Mesenchymal stem cell (in vitro differentiated cells and primary cell): Measurements from ENCODE around the gene AK9.

ENCODE experiments used
- DNase-seq: peaks from one replicate; pipeline ENCODE4 v3.0.0-alpha.2; 2013
- H2AFZ ChIP-seq: one replicate; pipeline ENCODE4 v1.6.1; 2013; ENCODE audit warnings: low read depth, mild to moderate bottlenecking, control low read depth, inconsistent platforms, low read length, moderate library complexity
- H2AK5ac ChIP-seq: 2 replicates; pipeline ENCODE4 v1.6.1; 2013; ENCODE audit warnings: low read length, moderate library complexity, mild to moderate bottlenecking, inconsistent platforms; ENCODE audit not compliant: severe bottlenecking
- H2BK120ac ChIP-seq: one replicate; pipeline ENCODE4 v1.6.1; 2013; ENCODE audit warnings: low read depth, mild to moderate bottlenecking, inconsistent platforms, low read length, moderate library complexity
- H2BK12ac ChIP-seq, 2 experiments: one replicate each; pipeline ENCODE4 v1.6.1; 2013; ENCODE audit warnings: inconsistent platforms in 2 of 2, low read length in 2 of 2, mild to moderate bottlenecking in 2 of 2, moderate library complexity in 2 of 2, control low read depth in 1 of 2
- H2BK15ac ChIP-seq: one replicate; pipeline ENCODE4 v1.6.1; 2013; ENCODE audit warnings: mild to moderate bottlenecking, low read depth, inconsistent platforms; ENCODE audit not compliant: poor library complexity, severe bottlenecking
- H2BK5ac ChIP-seq: 2 replicates; pipeline ENCODE4 v1.6.1; 2013; ENCODE audit warnings: low read depth, mild to moderate bottlenecking, low read length, control low read depth, inconsistent platforms; ENCODE audit not compliant: poor library complexity, severe bottlenecking
- H3K14ac ChIP-seq, 2 experiments: one replicate each; pipeline ENCODE4 v1.6.1; 2013; ENCODE audit warnings: inconsistent platforms in 2 of 2, low read length in 2 of 2, control low read depth in 1 of 2, mild to moderate bottlenecking in 1 of 2, moderate library complexity in 1 of 2
- H3K18ac ChIP-seq, 2 experiments: one replicate each; pipeline ENCODE4 v1.6.1; 2013; ENCODE audit warnings: inconsistent platforms in 2 of 2, low read length in 2 of 2, control low read depth in 1 of 2, low read depth in 1 of 2, mild to moderate bottlenecking in 1 of 2
- H3K23ac ChIP-seq, 2 experiments: one replicate each; pipeline ENCODE4 v1.6.1; 2013; ENCODE audit warnings: inconsistent platforms in 2 of 2, low read length in 2 of 2, mild to moderate bottlenecking in 2 of 2, moderate library complexity in 2 of 2, control low read depth in 1 of 2
- H3K27ac ChIP-seq: 2 replicates; pipeline ENCODE4 v1.5.1; 2013; ENCODE audit warnings: mild to moderate bottlenecking, moderate library complexity, low read length, control low read depth, inconsistent platforms; ENCODE audit not compliant: poor library complexity, severe bottlenecking
- H3K27me3 ChIP-seq, 2 experiments: 2 replicates each; pipeline versions ENCODE4 v1.6.1 to v1.7.0; 2013; ENCODE audit warnings: low read length in 2 of 2, mild to moderate bottlenecking in 2 of 2, moderate library complexity in 2 of 2, control low read depth in 1 of 2, inconsistent platforms in 1 of 2; ENCODE audit not compliant: control insufficient read depth in 1 of 2, insufficient read depth in 1 of 2
- H3K36me3 ChIP-seq, 2 experiments: 2 replicates each; pipeline versions ENCODE4 v1.6.1 to v1.7.0; 2013; ENCODE audit warnings: low read length in 2 of 2, control low read depth in 1 of 2, inconsistent platforms in 1 of 2, low read depth in 1 of 2, mild to moderate bottlenecking in 1 of 2; ENCODE audit not compliant: insufficient read depth in 2 of 2, control insufficient read depth in 1 of 2
- H3K4ac ChIP-seq, 2 experiments: one replicate each; pipeline ENCODE4 v1.6.1; 2013; ENCODE audit warnings: inconsistent platforms in 2 of 2, low read length in 2 of 2, mild to moderate bottlenecking in 2 of 2, moderate library complexity in 2 of 2, control low read depth in 1 of 2, low read depth in 1 of 2
- H3K4me1 ChIP-seq: 2 replicates; pipeline ENCODE4 v1.6.1; 2013; ENCODE audit warnings: low read depth, low read length, control low read depth; ENCODE audit not compliant: control insufficient read depth, insufficient read depth
- H3K4me2 ChIP-seq: 2 replicates; pipeline ENCODE4 v1.6.1; 2013; ENCODE audit warnings: low read length, mild to moderate bottlenecking, inconsistent platforms; ENCODE audit not compliant: poor library complexity, severe bottlenecking
- H3K4me3 ChIP-seq, 2 experiments: 2 replicates each; pipeline versions ENCODE4 v1.5.1 to v1.7.0; 2013; ENCODE audit warnings: low read length in 2 of 2, mild to moderate bottlenecking in 2 of 2, control low read depth in 1 of 2, low read depth in 1 of 2; ENCODE audit not compliant: insufficient read depth in 1 of 2
- H3K79me1 ChIP-seq: replicated peaks from 2 replicates; pipeline ENCODE4 v1.6.1; 2013; ENCODE audit warnings: mild to moderate bottlenecking, control low read depth, low read length, inconsistent platforms; ENCODE audit not compliant: poor library complexity, severe bottlenecking
- H3K9ac ChIP-seq: 2 replicates; pipeline ENCODE4 v1.7.0; 2013; ENCODE audit warnings: mild to moderate bottlenecking, low read length, moderate library complexity
- H3K9me3 ChIP-seq: 2 replicates; pipeline ENCODE4 v1.7.0; 2013; ENCODE audit warnings: mild to moderate bottlenecking, low read length; ENCODE audit not compliant: control insufficient read depth
- H4K8ac ChIP-seq: one replicate; pipeline ENCODE4 v1.6.1; 2013; ENCODE audit warnings: inconsistent platforms, mild to moderate bottlenecking, low read length, moderate library complexity
- H4K91ac ChIP-seq: one replicate; pipeline ENCODE4 v1.6.1; 2013; ENCODE audit warnings: mild to moderate bottlenecking, low read length, inconsistent platforms
- WGBS: methylation state at CpG from one replicate; pipeline ENCODE4 v1.1.7; 2013; ENCODE audit warnings: mixed read lengths; 5-methylcytosine and 5-hydroxymethylcytosine counted together

The AK9 gene

GRCh38 chr6:109458774-109459531 is 232.0 kb downstream of the AK9 start:
- DNase-seq = no peak
- Histone ChIP-seq H2BK120ac (no peak overlapping the region), H2BK15ac (no peak overlapping the region), H2BK5ac (no peak overlapping the region), H3K4me2 (no peak overlapping the region), H3K36me3 (peaks cover 4 to 31% of the 10 kb centered on the region in 2 experiments), H3K23ac (peak overlapping the region in 1 of 2 experiments; percentile 56), H2BK12ac (no peak overlapping the region), H3K4ac (no peak overlapping the region), H4K91ac (peak overlapping the region; percentile 8), H3K4me3 (no peak overlapping the region), H3K79me1 (peaks cover 15% of the 10 kb centered on the region), H3K4me1 (peaks cover 16% of the 10 kb centered on the region), H2AFZ (no peak overlapping the region), H3K14ac (no peak overlapping the region), H3K18ac (no peak overlapping the region), H3K27me3 (no peaks in the 10 kb centered on the region), H3K27ac (no peak overlapping the region), H3K9me3 (no peaks in the 10 kb centered on the region), H2AK5ac (peak overlapping the region; percentile 67), H4K8ac (no peak overlapping the region), H3K9ac (no peak overlapping the region)
- WGBS = 96% methylated on average over 4 of the region's 5 CpGs

GRCh38 chr6:109457562-109457996 is 233.4 kb downstream of the AK9 start:
- Histone ChIP-seq H3K9ac (peak overlapping the region; percentile 86), H3K18ac (no peak overlapping the region), H4K8ac (no peak overlapping the region), H3K9me3 (no peaks in the 10 kb centered on the region), H2BK15ac (no peak overlapping the region), H3K4ac (no peak overlapping the region), H3K23ac (no peak overlapping the region), H2AFZ (no peak overlapping the region), H3K27ac (no peak overlapping the region), H3K4me1 (peaks cover 20% of the 10 kb centered on the region), H3K36me3 (peaks cover 15 to 29% of the 10 kb centered on the region in 2 experiments), H2BK12ac (no peak overlapping the region), H2AK5ac (no peak overlapping the region), H3K4me3 (peak overlapping the region in 1 of 2 experiments; percentile 95), H4K91ac (no peak overlapping the region), H3K14ac (no peak overlapping the region), H3K4me2 (no peak overlapping the region), H2BK120ac (no peak overlapping the region), H3K79me1 (peaks cover 23% of the 10 kb centered on the region), H2BK5ac (no peak overlapping the region), H3K27me3 (no peaks in the 10 kb centered on the region)
- WGBS = 91% methylated on average over 6 of the region's 6 CpGs
- DNase-seq = no peak

GRCh38 chr6:109456710-109457561 is 234.1 kb downstream of the AK9 start:
- Histone ChIP-seq H2BK5ac (no peak overlapping the region), H2AK5ac (no peak overlapping the region), H3K14ac (no peak overlapping the region), H2BK120ac (no peak overlapping the region), H3K4me3 (peak overlapping the region in 1 of 2 experiments; percentile 95), H3K9ac (peak overlapping the region; percentile 86), H3K9me3 (no peaks in the 10 kb centered on the region), H2AFZ (no peak overlapping the region), H3K27ac (no peak overlapping the region), H3K79me1 (peaks cover 24% of the 10 kb centered on the region), H3K4me1 (peaks cover 20% of the 10 kb centered on the region), H2BK12ac (no peak overlapping the region), H3K4ac (no peak overlapping the region), H3K18ac (no peak overlapping the region), H4K8ac (no peak overlapping the region), H3K36me3 (peaks cover 21 to 29% of the 10 kb centered on the region in 2 experiments), H3K4me2 (peak overlapping the region; percentile 98), H3K23ac (no peak overlapping the region), H4K91ac (no peak overlapping the region), H2BK15ac (no peak overlapping the region), H3K27me3 (no peaks in the 10 kb centered on the region)
- no peak for DNase-seq
- WGBS = 86% methylated on average over 16 of the region's 16 CpGs

GRCh38 chr6:109456111-109456583 is 234.9 kb downstream of the AK9 start:
- H3K36me3 ChIP-seq = peaks cover 28 to 29% of the 10 kb centered on the region in 2 experiments
- H3K4ac ChIP-seq = peak overlapping the region; percentile 47 to 72
- no peak overlapping the region for H3K27ac ChIP-seq
- peak overlapping the region in 1 of 2 experiments; percentile 2 for H3K23ac ChIP-seq
- peak overlapping the region in 1 of 2 experiments; percentile 53 for H3K14ac ChIP-seq
- peaks cover 27% of the 10 kb centered on the region for H3K79me1 ChIP-seq
- H2BK12ac ChIP-seq = peak overlapping the region; percentile 18 to 43
- H3K27me3 ChIP-seq = no peaks in the 10 kb centered on the region
- WGBS = 5% methylated on average over 38 of the region's 38 CpGs
- H4K8ac ChIP-seq = peak overlapping the region; percentile 89
- peak overlapping the region; percentile 96 for H2AFZ ChIP-seq
- H2BK15ac ChIP-seq = peak overlapping the region; percentile 84
- peak overlapping the region; percentile 95 for H3K4me3 ChIP-seq
- H3K9me3 ChIP-seq = no peaks in the 10 kb centered on the region
- peak overlapping the region; percentile 87 to 90 for H3K18ac ChIP-seq
- H3K4me1 ChIP-seq = peaks cover 20% of the 10 kb centered on the region
- H2BK5ac ChIP-seq = no peak overlapping the region
- no peak for DNase-seq
- no peak overlapping the region for H2AK5ac ChIP-seq
- H3K4me2 ChIP-seq = peak overlapping the region; percentile 98
- peak overlapping the region; percentile 86 for H3K9ac ChIP-seq
- peak overlapping the region; percentile 61 for H4K91ac ChIP-seq
- H2BK120ac ChIP-seq = peak overlapping the region; percentile 57
